HG02840 (cell line): ENCODE results near the gene DSTN.

Experiments
- ATAC-seq: cut with Tn5 transposase; IDR thresholded peaks from one replicate; pipeline ENCODE4 v1.9.1; 2021; ENCODE audit warnings: mild to moderate bottlenecking, moderate library complexity, moderate number of reproducible peaks; ENCODE audit not compliant: unreplicated experiment, low FRiP score

Gene DSTN

GRCh38 chr20:17573463-17573862 lies 3.6 kb downstream of the DSTN start:
- ATAC-seq, result no peak

- no peak for ATAC-seq
Observed at GRCh38 chr20:17576215-17576614, 6.3 kb downstream of the DSTN start.

- no peak for ATAC-seq
Observed at GRCh38 chr20:17579369-17580039, 9.6 kb downstream of the DSTN start.

- ATAC-seq, result no peak
Observed at GRCh38 chr20:17580895-17581294, 11.0 kb downstream of the DSTN start.

GRCh38 chr20:17583126-17583525 lies 13.3 kb downstream of the DSTN start:
- ATAC-seq, result no peak

- no peak for ATAC-seq
Observed at GRCh38 chr20:17584689-17585088, 14.8 kb downstream of the DSTN start.

GRCh38 chr20:17586250-17586649 lies 16.4 kb downstream of the DSTN start:
- no peak for ATAC-seq

GRCh38 chr20:17587148-17587547 lies 17.3 kb downstream of the DSTN start:
- ATAC-seq, result no peak

- ATAC-seq, result no peak
Observed at GRCh38 chr20:17587824-17588223, 17.9 kb downstream of the DSTN start.

GRCh38 chr20:17589161-17589834 lies 19.4 kb downstream of the DSTN start:
- no peak for ATAC-seq

GRCh38 chr20:17590245-17590644 lies 20.4 kb downstream of the DSTN start:
- ATAC-seq, result no peak

- ATAC-seq, result no peak
Observed at GRCh38 chr20:17593902-17594301, 24.0 kb downstream of the DSTN start.

- no peak for ATAC-seq
Observed at GRCh38 chr20:17594443-17594842, 24.6 kb downstream of the DSTN start.

GRCh38 chr20:17595856-17596255 lies 26.0 kb downstream of the DSTN start:
- ATAC-seq, result no peak

GRCh38 chr20:17598013-17598550 lies 28.2 kb downstream of the DSTN start:
- no peak for ATAC-seq

GRCh38 chr20:17601957-17602356 lies 32.1 kb downstream of the DSTN start:
- no peak for ATAC-seq

- no peak for ATAC-seq
Observed at GRCh38 chr20:17602493-17602892, 32.6 kb downstream of the DSTN start.

GRCh38 chr20:17605131-17605660 lies 35.3 kb downstream of the DSTN start:
- no peak for ATAC-seq

GRCh38 chr20:17606001-17606400 lies 36.1 kb downstream of the DSTN start:
- no peak for ATAC-seq

GRCh38 chr20:17608701-17609497 lies 39.0 kb downstream of the DSTN start:
- no peak for ATAC-seq

GRCh38 chr20:17609811-17610377 lies 40.0 kb downstream of the DSTN start:
- ATAC-seq, result no peak
